B cell (primary cell): Measurements from ENCODE around the gene DPH7. TPM values are rescaled to one million over a fixed set of nuclear protein-coding genes. Genes with fewer than 3 reads are reported as not detected.

Experiments
- ATAC-seq: fragments of 200-7000 bp; cut with Tn5 transposase; one replicate; pipeline ENCODE4 v1.10.0; 2021; ENCODE audit warnings: low read depth, mild to moderate bottlenecking, moderate number of reproducible peaks, moderate library complexity
- CTCF ChIA-PET: fragments of 350-600 bp; sonication (Branson Sonifier 250); formaldehyde crosslinking; loops from one replicate; lab custom pipeline; 2021; ENCODE audit warnings: antibody characterized with exemption, inconsistent platforms; lab: Charles Lee
- POLR2A ChIA-PET: fragments of 350-600 bp; sonication (Branson Sonifier 250); formaldehyde crosslinking; loops from one replicate; lab custom pipeline; 2021; ENCODE audit warnings: antibody characterized with exemption; lab: Charles Lee
- DNase-seq: peaks from one replicate; pipeline ENCODE4 v3.0.0; 2013
- H2AFZ ChIP-seq: 2 replicates; pipeline ENCODE4 v1.6.1; 2012; ENCODE audit warnings: mild to moderate bottlenecking, low read depth, low read length; ENCODE audit not compliant: insufficient read depth, poor library complexity, severe bottlenecking
- H3K27ac ChIP-seq, 2 donors: 1 replicate in 1 of 2; 2 replicates in 1 of 2; pipeline ENCODE4 v1.5.1; 2012 to 2013; ENCODE audit warnings: low read length in 2 of 2, mild to moderate bottlenecking in 2 of 2, moderate library complexity in 1 of 2
- H3K27me3 ChIP-seq, 4 experiments: fragments of 200-600 bp in 1 of 4; sonication (generic) in 1 of 4; replicated peaks in 1 of 4; 1 replicate in 2 of 4; 2 replicates in 2 of 4; pipeline versions ENCODE4 v1.6.1 to v1.7.0; 2013 to 2016; ENCODE audit warnings: low read length in 3 of 4, mild to moderate bottlenecking in 2 of 4, mixed read lengths in 1 of 4, moderate library complexity in 1 of 4; ENCODE audit not compliant: insufficient read depth in 4 of 4, control insufficient read depth in 3 of 4; ENCODE audit errors: control extremely low read depth in 1 of 4
- H3K36me3 ChIP-seq, 2 experiments: replicated peaks in 1 of 2; 1 replicate in 1 of 2; 2 replicates in 1 of 2; pipeline versions ENCODE4 v1.6.1 to v1.7.1; 2013; ENCODE audit warnings: low read length in 1 of 2; ENCODE audit not compliant: insufficient read depth in 2 of 2, control insufficient read depth in 1 of 2; ENCODE audit errors: control extremely low read depth in 1 of 2, extremely low read depth in 1 of 2
- H3K4me1 ChIP-seq, 2 donors: fragments of 200-600 bp in 1 of 2; sonication (generic) in 1 of 2; 1 replicate in 1 of 2; 2 replicates in 1 of 2; pipeline versions ENCODE4 v1.5.1 to v1.6.1; 2013 to 2017; ENCODE audit warnings: low read length in 2 of 2; ENCODE audit not compliant: control insufficient read depth in 2 of 2, insufficient read depth in 2 of 2
- H3K4me2 ChIP-seq: replicated peaks from 2 replicates; pipeline ENCODE3; 2012; ENCODE audit warnings: mild to moderate bottlenecking, low read depth, low read length; ENCODE audit not compliant: poor library complexity, severe bottlenecking
- H3K4me3 ChIP-seq, 5 experiments: fragments of 200-600 bp in 1 of 5; sonication (generic) in 1 of 5; 1 replicate in 3 of 5; 2 replicates in 2 of 5; pipeline versions ENCODE4 v1.5.1 to v1.7.0; 2011 to 2016; ENCODE audit warnings: low read length in 4 of 5, mild to moderate bottlenecking in 4 of 5, low read depth in 2 of 5, control low read depth in 1 of 5, moderate library complexity in 1 of 5; ENCODE audit not compliant: insufficient read depth in 1 of 5; ENCODE audit errors: control extremely low read depth in 1 of 5, extremely low read depth in 1 of 5
- H3K79me2 ChIP-seq: fragments of 200-600 bp; sonication (generic); one replicate; pipeline ENCODE4 v1.6.0; 2016; ENCODE audit warnings: low read length; ENCODE audit not compliant: control insufficient read depth, insufficient read depth
- H3K9ac ChIP-seq: fragments of 200-600 bp; sonication (generic); 2 replicates; pipeline ENCODE4 v1.6.1; 2017; ENCODE audit warnings: mild to moderate bottlenecking, low read length, moderate library complexity
- H3K9me3 ChIP-seq, 3 donors: one replicate each; pipeline versions ENCODE4 v1.6.1 to v1.7.1; 2013; ENCODE audit warnings: low read length in 2 of 3; ENCODE audit not compliant: control insufficient read depth in 2 of 3, insufficient read depth in 1 of 3; ENCODE audit errors: control extremely low read depth in 1 of 3
- H4K20me1 ChIP-seq: 2 replicates; pipeline ENCODE4 v1.6.0; 2012; ENCODE audit warnings: mild to moderate bottlenecking, low read length; ENCODE audit not compliant: insufficient read depth, control insufficient read depth, poor library complexity, severe bottlenecking
- H3K27ac Mint-ChIP-seq: one replicate; pipeline ENCODE4 v1.8.0; 2021; ENCODE audit warnings: mixed read lengths
- H3K27me3 Mint-ChIP-seq: one replicate; pipeline ENCODE4 v1.8.0; 2021; ENCODE audit warnings: mixed read lengths
- H3K4me1 Mint-ChIP-seq: one replicate; pipeline ENCODE4 v1.8.0; 2021; ENCODE audit warnings: mixed read lengths
- H3K4me3 Mint-ChIP-seq: one replicate; pipeline ENCODE4 v1.8.0; 2021; ENCODE audit warnings: mixed read lengths
- H3K9me3 Mint-ChIP-seq: one replicate; pipeline ENCODE4 v1.8.0; 2022; ENCODE audit warnings: mixed read lengths; ENCODE audit not compliant: insufficient read depth
- CTCF ChIP-seq: fragments of 200-600 bp; IDR thresholded peaks from one replicate; pipeline ENCODE4 v1.8.0; 2022; ENCODE audit warnings: antibody characterized with exemption, mild to moderate bottlenecking
- EZH2 ChIP-seq: IDR thresholded peaks from 2 replicates; pipeline ENCODE4 v1.6.1; 2012; ENCODE audit warnings: borderline replicate concordance, low read depth, mild to moderate bottlenecking, moderate library complexity, low read length; ENCODE audit not compliant: insufficient read depth, poor library complexity, severe bottlenecking
- WGBS: methylation state at CpG from one replicate; pipeline ENCODE4 v1.1.5; 2013; ENCODE audit warnings: missing lambda C conversion rate; ENCODE audit not compliant: insufficient coverage; 5-methylcytosine and 5-hydroxymethylcytosine counted together
- intact Hi-C: fragments of 100-400 bp; cut with micrococcal nuclease; formaldehyde crosslinking; loops from one replicate; pipeline ENCODE4 v1.10.0; 2022
- polyA plus RNA-seq: library from polyadenylated mRNA; depleted of rRNA; stranded (reverse); fragments of >200 nt; gene quantifications from 2 replicates; pipeline ENCODE4 v1.2.3, GENCODE V29; 2012
- total RNA-seq, 2 donors: library from RNA; stranded (reverse); fragments of 120-200 nt in 1 of 2; gene quantifications; 1 replicate in 1 of 2; 2 replicates in 1 of 2; pipeline versions ENCODE4 v1.2.3 to v1.2.4, GENCODE V29; 2013 to 2022

DPH7 gene
- total and polyA plus RNA-seq, 2 donors (not counting 1 experiment from before 2014, with no cell fraction given), result 64.7 to 93.8 TPM

GRCh38 chr9:137612741-137613142, 34.0 kb upstream of the DPH7 start:
- H3K79me2 ChIP-seq, result peaks cover 77% of the 10 kb centered on the region
- H3K9ac ChIP-seq, result no peak overlapping the region
- ChIA-PET CTCF (no interaction called here), POLR2A (no interaction called here)
- 84% methylated on average over 4 of the region's 8 CpGs for WGBS
- peaks cover 78% of the 10 kb centered on the region for H4K20me1 ChIP-seq
- H2AFZ ChIP-seq, result no peak overlapping the region
- intact Hi-C loops, result no loop called here
- no peak for DNase-seq
- Mint-ChIP-seq H3K27me3 (no peaks in the 10 kb centered on the region), H3K9me3 (no peaks in the 10 kb centered on the region), H3K4me3 (no peak overlapping the region), H3K27ac (no peak overlapping the region), H3K4me1 (peaks cover 17% of the 10 kb centered on the region)
- no peaks in the 10 kb centered on the region for H3K9me3 ChIP-seq
- H3K4me3 ChIP-seq, result no peak overlapping the region
- peaks cover 0 to 27% of the 10 kb centered on the region in 2 experiments for H3K36me3 ChIP-seq
- peaks cover 8 to 18% of the 10 kb centered on the region in 2 donors for H3K4me1 ChIP-seq
- no peaks in the 10 kb centered on the region for H3K27me3 ChIP-seq
- no peak overlapping the region for H3K4me2 ChIP-seq
- no peak overlapping the region for H3K27ac ChIP-seq
- TF ChIP-seq CTCF, result no peak
- TF ChIP-seq EZH2, result no peak
- ATAC-seq, result no peak

GRCh38 chr9:137611623-137612609, 33.2 kb upstream of the DPH7 start:
- Histone ChIP-seq H3K4me3 (no peak overlapping the region), H4K20me1 (peaks cover 82% of the 10 kb centered on the region), H3K36me3 (peaks cover 0 to 27% of the 10 kb centered on the region in 2 experiments), H3K9ac (no peak overlapping the region), H2AFZ (no peak overlapping the region), H3K27ac (no peak overlapping the region), H3K4me2 (no peak overlapping the region), H3K4me1 (peaks cover 9 to 20% of the 10 kb centered on the region in 2 donors), H3K27me3 (no peaks in the 10 kb centered on the region), H3K79me2 (peaks cover 79% of the 10 kb centered on the region), H3K9me3 (no peaks in the 10 kb centered on the region)
- H3K4me1 Mint-ChIP-seq, result peaks cover 19% of the 10 kb centered on the region
- H3K4me3 Mint-ChIP-seq, result peak overlapping the region; percentile 32
- 62% methylated on average over 21 of the region's 21 CpGs for WGBS
- H3K27ac Mint-ChIP-seq, result no peak overlapping the region
- DNase-seq (no peak), ATAC-seq (peak; percentile 55)
- intact Hi-C loops, result no loop called here
- no peaks in the 10 kb centered on the region for H3K9me3 Mint-ChIP-seq
- ChIA-PET CTCF (no interaction called here), POLR2A (interaction anchor here (0.7 kb wide), 1 partner anchor 347 kb away, joined by 3 read pairs; no protein-coding TSS in a partner anchor)
- no peaks in the 10 kb centered on the region for H3K27me3 Mint-ChIP-seq
- TF ChIP-seq EZH2 (no peak), CTCF (no peak)
